Smooth muscle cell (in vitro differentiated cells): ENCODE data around the gene HACE1. TPM values are rescaled to one million over a fixed set of nuclear protein-coding genes. Genes with fewer than 3 reads are reported as not detected.

Experiments used
- DNase-seq: peaks from one replicate; lab custom pipeline; 2025; ENCODE audit not compliant: unreplicated experiment; lab: John Stamatoyannopoulos, UW
- H2AFZ ChIP-seq: fragments of 200-600 bp; sonication (generic); 2 replicates; pipeline ENCODE4 v1.6.0; 2016; ENCODE audit warnings: antibody characterized with exemption, low read depth, mild to moderate bottlenecking
- H3F3A ChIP-seq: fragments of 200-600 bp; sonication (generic); 2 replicates; pipeline ENCODE4 v1.6.0; 2017; ENCODE audit warnings: antibody characterized with exemption, low read depth
- H3K27ac ChIP-seq: fragments of 200-600 bp; sonication (generic); 2 replicates; pipeline ENCODE4 v1.5.1; 2016; ENCODE audit warnings: low read depth, mild to moderate bottlenecking
- H3K27me3 ChIP-seq: fragments of 200-600 bp; sonication (generic); 2 replicates; pipeline ENCODE4 v1.6.1; 2016; ENCODE audit warnings: low read depth, mild to moderate bottlenecking
- H3K36me3 ChIP-seq: fragments of 200-600 bp; sonication (generic); 2 replicates; pipeline ENCODE4 v1.5.1; 2016; ENCODE audit warnings: low read depth
- H3K4me1 ChIP-seq: fragments of 200-600 bp; sonication (generic); 2 replicates; pipeline ENCODE4 v1.5.1; 2016; ENCODE audit warnings: low read depth
- H3K4me2 ChIP-seq: fragments of 200-600 bp; sonication (generic); 2 replicates; pipeline ENCODE4 v1.6.0; 2016; ENCODE audit warnings: mild to moderate bottlenecking
- H3K4me3 ChIP-seq: fragments of 200-600 bp; sonication (generic); 2 replicates; pipeline ENCODE4 v1.5.1; 2016; ENCODE audit warnings: mild to moderate bottlenecking
- H3K79me2 ChIP-seq: fragments of 200-600 bp; sonication (generic); 2 replicates; pipeline ENCODE4 v1.6.0; 2016; ENCODE audit warnings: low read depth, mild to moderate bottlenecking
- H3K9ac ChIP-seq: fragments of 200-600 bp; sonication (generic); 2 replicates; pipeline ENCODE4 v1.6.0; 2016; ENCODE audit warnings: low read depth
- H3K9me3 ChIP-seq: fragments of 200-600 bp; sonication (generic); replicated peaks from 2 replicates; pipeline ENCODE4 v1.5.1; 2016; ENCODE audit warnings: low read depth
- H4K20me1 ChIP-seq: fragments of 200-600 bp; sonication (generic); 2 replicates; pipeline ENCODE4 v1.6.0; 2016; ENCODE audit warnings: low read depth
- CTCF ChIP-seq: fragments of 200-600 bp; sonication (generic); IDR thresholded peaks from 2 replicates; pipeline ENCODE4 v1.5.1; 2017; ENCODE audit warnings: borderline replicate concordance, mild to moderate bottlenecking, antibody characterized with exemption; ENCODE audit not compliant: insufficient read depth, poor library complexity, severe bottlenecking
- WGBS: methylation state at CpG from one replicate; pipeline ENCODE4 v1.1.7; 2016; ENCODE audit warnings: low lambda C conversion rate; 5-methylcytosine and 5-hydroxymethylcytosine counted together
- polyA plus RNA-seq: library from polyadenylated mRNA; unstranded; fragments of >200 nt; fragmentation: Nextera tagmentation; extraction: Ambion mirVana; gene quantifications from 2 replicates; pipeline ENCODE4 v1.2.1, GENCODE V29; 2016
- total RNA-seq: library from RNA; depleted of rRNA; stranded (reverse); fragments of >200 nt; gene quantifications from 2 replicates; pipeline ENCODE4 v1.2.3, GENCODE V29; 2014

HACE1 gene
- total and polyA plus RNA-seq, 2 experiments from 2014 or later, result 7.1 to 21.7 TPM

DNA sequence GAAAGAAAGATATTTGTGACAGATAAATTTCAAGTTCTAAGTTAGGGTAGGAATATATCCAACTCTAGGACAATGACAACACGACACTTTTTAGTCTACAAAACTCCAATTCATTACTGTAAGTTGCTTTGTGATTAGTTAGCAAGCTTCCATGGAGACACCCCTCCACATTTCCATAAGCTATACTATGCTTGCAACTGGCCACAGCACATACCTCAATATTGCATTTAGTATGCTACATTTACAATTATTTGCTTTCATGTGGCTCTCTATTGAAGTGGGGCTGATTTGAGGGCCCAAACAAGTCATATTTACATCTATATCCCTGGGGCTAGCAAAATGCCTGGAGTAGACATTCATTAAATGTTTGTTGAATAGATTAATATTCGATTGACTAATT lies 129.3 kb downstream of the HACE1 start:
- no peaks in the 10 kb centered on the region for H3F3A ChIP-seq
- no peaks in the 10 kb centered on the region for H4K20me1 ChIP-seq
- 94% methylated on average over 2 of the region's 2 CpGs for WGBS
- no peaks in the 10 kb centered on the region for H3K9me3 ChIP-seq
- DNase-seq, result no peak
- no peaks in the 10 kb centered on the region for H3K4me1 ChIP-seq
- TF ChIP-seq CTCF, result no peak
- no peaks in the 10 kb centered on the region for H3K79me2 ChIP-seq
- H3K4me3 ChIP-seq, result no peak overlapping the region
- H3K27ac ChIP-seq, result no peak overlapping the region
- no peak overlapping the region for H2AFZ ChIP-seq
- no peak overlapping the region for H3K9ac ChIP-seq
- no peaks in the 10 kb centered on the region for H3K36me3 ChIP-seq
- no peaks in the 10 kb centered on the region for H3K27me3 ChIP-seq
- no peak overlapping the region for H3K4me2 ChIP-seq

GRCh38 chr6:104729433-104729832 lies 130.3 kb downstream of the HACE1 start:
- H3K36me3 ChIP-seq, result no peaks in the 10 kb centered on the region
- H3K4me2 ChIP-seq, result no peak overlapping the region
- H4K20me1 ChIP-seq, result no peaks in the 10 kb centered on the region
- no peak overlapping the region for H3K9ac ChIP-seq
- no peak for TF ChIP-seq CTCF
- H3K4me1 ChIP-seq, result no peaks in the 10 kb centered on the region
- no peak overlapping the region for H3K27ac ChIP-seq
- no peak for DNase-seq
- H3K27me3 ChIP-seq, result no peaks in the 10 kb centered on the region
- no peak overlapping the region for H3K4me3 ChIP-seq
- H3K79me2 ChIP-seq, result no peaks in the 10 kb centered on the region
- no peaks in the 10 kb centered on the region for H3F3A ChIP-seq
- H3K9me3 ChIP-seq, result no peaks in the 10 kb centered on the region
- no peak overlapping the region for H2AFZ ChIP-seq

GRCh38 chr6:104728448-104728847 lies 131.3 kb downstream of the HACE1 start:
- peak overlapping the region; percentile 21 for H3K27ac ChIP-seq

More at GRCh38 chr6:104728448-104728847, 131.3 kb downstream of the HACE1 start:
- no peak for TF ChIP-seq CTCF
- WGBS, result 67% methylated on average over 4 of the region's 4 CpGs
- Histone ChIP-seq H3K4me2 (peak overlapping the region; percentile 53), H3K79me2 (no peaks in the 10 kb centered on the region), H4K20me1 (no peaks in the 10 kb centered on the region), H3K4me1 (no peaks in the 10 kb centered on the region), H2AFZ (no peak overlapping the region), H3K4me3 (no peak overlapping the region), H3K9me3 (no peaks in the 10 kb centered on the region), H3K27me3 (no peaks in the 10 kb centered on the region), H3F3A (no peaks in the 10 kb centered on the region), H3K36me3 (no peaks in the 10 kb centered on the region), H3K9ac (no peak overlapping the region)
- DNase-seq, result no peak
